Measurements from ENCODE around the gene SHH. TPM values are rescaled to one million over a fixed set of nuclear protein-coding genes. Genes with fewer than 3 reads are reported as not detected.

Gene SHH
- total RNA-seq, 1 experiment from 2014 or later, result 22.9 TPM

DNA sequence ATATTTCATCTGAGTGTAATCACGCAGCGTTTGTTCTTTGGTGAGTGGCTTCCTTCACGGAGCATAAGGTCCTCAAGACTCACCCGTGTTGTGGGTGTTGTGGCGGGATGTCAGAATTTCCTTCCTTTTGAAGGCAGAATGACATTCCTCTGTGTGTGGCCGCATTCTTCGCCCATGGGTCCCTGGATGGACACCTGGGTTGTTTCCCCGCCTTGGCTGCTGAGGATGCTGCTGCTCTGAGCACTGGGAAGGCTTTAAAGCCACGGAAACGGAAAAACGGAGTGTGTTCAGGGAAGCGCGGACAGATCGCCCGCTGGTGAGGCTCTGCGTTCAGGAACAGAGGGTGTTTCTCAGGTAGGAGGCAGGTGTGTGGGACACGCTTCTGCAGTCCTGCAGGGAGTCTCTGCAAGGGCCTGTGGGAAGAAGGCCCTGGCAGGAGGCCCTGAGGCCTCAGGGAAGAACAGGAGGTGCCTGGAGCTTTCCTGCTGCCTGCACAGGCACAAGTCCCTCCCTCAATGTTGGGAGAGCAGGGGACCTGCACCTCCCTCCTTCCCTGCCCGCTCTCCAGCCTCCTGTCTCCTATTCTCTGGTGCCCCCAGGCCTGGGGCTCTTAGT, 35.7 kb upstream of the SHH start:
- BruUV-seq (replicated peaks), result no TSS peak
- in situ Hi-C loops (cut with HindIII; ENCODE audit: low pct_unique_long_range_greater_than_20kb, low sequenced_read_pairs), result no loop called here
- DNase-seq (ENCODE audit: low read depth, low spot score), result no peak
- ChIA-PET CTCF (no interaction called here), POLR2A (no interaction called here)
- intact Hi-C loops (cut with micrococcal nuclease; ENCODE audit: unreplicated experiment), result no loop called here
- Histone ChIP-seq H3K27me3 (ENCODE audit: control insufficient read depth, insufficient read depth, low read length) (no peaks in the 10 kb centered on the region), H3K9me3 (ENCODE audit: control insufficient read depth, insufficient read depth, low read depth, low read length) (no peaks in the 10 kb centered on the region), H3K4me1 (ENCODE audit: control insufficient read depth, insufficient read depth, low read length) (no peaks in the 10 kb centered on the region), H3K4me3 (ENCODE audit: low read depth in 2 of 2, low read length in 2 of 2) (no peak overlapping the region), H3K36me3 (ENCODE audit: control insufficient read depth, insufficient read depth, low read length) (no peaks in the 10 kb centered on the region), H3K27ac (ENCODE audit: low read length) (no peak overlapping the region)
- ATAC-seq, result 0 out of 2 replicates have a peak, but pooled peaks have one; percentile 11
- TF ChIP-seq SIN3A (IDR thresholded peaks at IDR 0.05; ENCODE audit: borderline replicate concordance, insufficient read depth, low read depth, low read length), result no peak
- TF ChIP-seq, protein P1, sequence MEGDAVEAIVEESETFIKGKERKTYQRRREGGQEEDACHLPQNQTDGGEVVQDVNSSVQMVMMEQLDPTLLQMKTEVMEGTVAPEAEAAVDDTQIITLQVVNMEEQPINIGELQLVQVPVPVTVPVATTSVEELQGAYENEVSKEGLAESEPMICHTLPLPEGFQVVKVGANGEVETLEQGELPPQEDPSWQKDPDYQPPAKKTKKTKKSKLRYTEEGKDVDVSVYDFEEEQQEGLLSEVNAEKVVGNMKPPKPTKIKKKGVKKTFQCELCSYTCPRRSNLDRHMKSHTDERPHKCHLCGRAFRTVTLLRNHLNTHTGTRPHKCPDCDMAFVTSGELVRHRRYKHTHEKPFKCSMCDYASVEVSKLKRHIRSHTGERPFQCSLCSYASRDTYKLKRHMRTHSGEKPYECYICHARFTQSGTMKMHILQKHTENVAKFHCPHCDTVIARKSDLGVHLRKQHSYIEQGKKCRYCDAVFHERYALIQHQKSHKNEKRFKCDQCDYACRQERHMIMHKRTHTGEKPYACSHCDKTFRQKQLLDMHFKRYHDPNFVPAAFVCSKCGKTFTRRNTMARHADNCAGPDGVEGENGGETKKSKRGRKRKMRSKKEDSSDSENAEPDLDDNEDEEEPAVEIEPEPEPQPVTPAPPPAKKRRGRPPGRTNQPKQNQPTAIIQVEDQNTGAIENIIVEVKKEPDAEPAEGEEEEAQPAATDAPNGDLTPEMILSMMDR (IDR thresholded peaks at IDR 0.05), result no peak
- TF ChIP-seq TCF7L2 (IDR thresholded peaks at IDR 0.05; ENCODE audit: low read depth, low read length), result no peak
- TF ChIP-seq, protein P2, sequence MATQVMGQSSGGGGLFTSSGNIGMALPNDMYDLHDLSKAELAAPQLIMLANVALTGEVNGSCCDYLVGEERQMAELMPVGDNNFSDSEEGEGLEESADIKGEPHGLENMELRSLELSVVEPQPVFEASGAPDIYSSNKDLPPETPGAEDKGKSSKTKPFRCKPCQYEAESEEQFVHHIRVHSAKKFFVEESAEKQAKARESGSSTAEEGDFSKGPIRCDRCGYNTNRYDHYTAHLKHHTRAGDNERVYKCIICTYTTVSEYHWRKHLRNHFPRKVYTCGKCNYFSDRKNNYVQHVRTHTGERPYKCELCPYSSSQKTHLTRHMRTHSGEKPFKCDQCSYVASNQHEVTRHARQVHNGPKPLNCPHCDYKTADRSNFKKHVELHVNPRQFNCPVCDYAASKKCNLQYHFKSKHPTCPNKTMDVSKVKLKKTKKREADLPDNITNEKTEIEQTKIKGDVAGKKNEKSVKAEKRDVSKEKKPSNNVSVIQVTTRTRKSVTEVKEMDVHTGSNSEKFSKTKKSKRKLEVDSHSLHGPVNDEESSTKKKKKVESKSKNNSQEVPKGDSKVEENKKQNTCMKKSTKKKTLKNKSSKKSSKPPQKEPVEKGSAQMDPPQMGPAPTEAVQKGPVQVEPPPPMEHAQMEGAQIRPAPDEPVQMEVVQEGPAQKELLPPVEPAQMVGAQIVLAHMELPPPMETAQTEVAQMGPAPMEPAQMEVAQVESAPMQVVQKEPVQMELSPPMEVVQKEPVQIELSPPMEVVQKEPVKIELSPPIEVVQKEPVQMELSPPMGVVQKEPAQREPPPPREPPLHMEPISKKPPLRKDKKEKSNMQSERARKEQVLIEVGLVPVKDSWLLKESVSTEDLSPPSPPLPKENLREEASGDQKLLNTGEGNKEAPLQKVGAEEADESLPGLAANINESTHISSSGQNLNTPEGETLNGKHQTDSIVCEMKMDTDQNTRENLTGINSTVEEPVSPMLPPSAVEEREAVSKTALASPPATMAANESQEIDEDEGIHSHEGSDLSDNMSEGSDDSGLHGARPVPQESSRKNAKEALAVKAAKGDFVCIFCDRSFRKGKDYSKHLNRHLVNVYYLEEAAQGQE (IDR thresholded peaks at IDR 0.05; ENCODE audit: insufficient read depth in 1 of 2, low read depth in 2 of 2, low read length in 1 of 2), result no peak
- TF ChIP-seq POLR2AphosphoS5 (IDR thresholded peaks at IDR 0.05; ENCODE audit: low read depth, low read length), result no peak

- intact Hi-C loops (cut with micrococcal nuclease; ENCODE audit: unreplicated experiment) (no loop called here), in situ Hi-C loops (cut with HindIII; ENCODE audit: low pct_unique_long_range_greater_than_20kb, low sequenced_read_pairs) (no loop called here)
- TF ChIP-seq POLR2AphosphoS5 (IDR thresholded peaks at IDR 0.05; ENCODE audit: low read depth, low read length) (no peak), TCF7L2 (IDR thresholded peaks at IDR 0.05; ENCODE audit: low read depth, low read length) (no peak), SIN3A (IDR thresholded peaks at IDR 0.05; ENCODE audit: borderline replicate concordance, insufficient read depth, low read depth, low read length) (no peak)
- TF ChIP-seq, protein P2 (IDR thresholded peaks at IDR 0.05; ENCODE audit: insufficient read depth in 1 of 2, low read depth in 2 of 2, low read length in 1 of 2), result no peak
- TF ChIP-seq, protein P1 (IDR thresholded peaks at IDR 0.05), result no peak
- no peak for ATAC-seq
- no peaks in the 10 kb centered on the region for H3K36me3 ChIP-seq (ENCODE audit: control insufficient read depth, insufficient read depth, low read length)
- no peaks in the 10 kb centered on the region for H3K9me3 ChIP-seq (ENCODE audit: control insufficient read depth, insufficient read depth, low read depth, low read length)
- DNase-seq (ENCODE audit: low read depth, low spot score), result no peak
- no peak overlapping the region for H3K27ac ChIP-seq (ENCODE audit: low read length)
- H3K4me3 ChIP-seq (ENCODE audit: low read depth in 2 of 2, low read length in 2 of 2), result no peak overlapping the region
- BruUV-seq (replicated peaks), result no TSS peak
- ChIA-PET POLR2A (no interaction called here), CTCF (no interaction called here)
- no peaks in the 10 kb centered on the region for H3K27me3 ChIP-seq (ENCODE audit: control insufficient read depth, insufficient read depth, low read length)
- H3K4me1 ChIP-seq (ENCODE audit: control insufficient read depth, insufficient read depth, low read length), result no peaks in the 10 kb centered on the region
Observed at GRCh38 chr7:155846936-155847335, 34.7 kb upstream of the SHH start.

All from Panc1 (cell line).